Fibroblast of gingiva (primary cell): ENCODE results near the gene FOXP1.

Experiments
- DNase-seq: peaks from one replicate; pipeline ENCODE4 v3.0.0-alpha.2; 2011; ENCODE audit warnings: low read depth

Gene FOXP1

DNA sequence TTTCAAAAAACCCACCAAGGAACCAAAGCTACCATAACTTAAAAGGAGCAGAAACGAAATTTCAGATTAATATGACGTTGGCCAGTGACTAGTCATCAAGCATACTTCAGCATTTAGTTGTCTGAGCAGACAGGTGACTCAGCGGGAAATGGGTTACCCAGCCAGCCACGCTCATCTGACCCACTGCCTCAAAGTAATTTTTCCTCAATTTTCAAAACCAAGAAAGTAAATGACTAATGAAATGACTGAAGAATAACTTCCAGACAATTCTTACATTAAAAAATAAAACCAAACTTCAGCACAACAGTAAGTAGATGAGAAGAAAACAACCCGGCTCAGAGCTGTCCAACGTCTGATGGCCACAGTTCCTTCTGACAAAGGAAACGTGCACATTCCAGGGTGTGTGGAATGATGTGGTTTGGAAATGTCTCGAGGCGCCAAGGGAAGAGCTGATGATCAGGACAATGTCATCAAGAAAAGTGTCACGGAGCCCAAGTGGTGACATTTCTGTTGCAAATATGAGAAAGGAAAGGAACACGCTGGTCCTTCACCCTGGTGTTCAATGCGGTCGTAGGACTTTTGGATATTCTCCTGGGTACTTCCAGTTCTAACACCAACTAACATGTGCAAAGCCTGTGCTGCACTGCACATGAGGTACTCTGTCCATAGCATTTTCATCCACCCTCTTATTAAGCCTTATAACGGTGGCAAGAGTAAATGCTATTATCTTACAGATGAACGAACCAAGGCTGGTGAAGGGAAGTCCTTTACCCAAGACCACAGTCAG lies 79.1 kb downstream of the FOXP1 start:
- peak; percentile 40 for DNase-seq

- peak; percentile 41 for DNase-seq
Observed at GRCh38 chr3:71503525-71504249, 79.8 kb downstream of the FOXP1 start.

- DNase-seq = no peak
Observed at GRCh38 chr3:71502066-71502625, 81.4 kb downstream of the FOXP1 start.

GRCh38 chr3:71500696-71501095 lies 82.8 kb downstream of the FOXP1 start:
- no peak for DNase-seq

- DNase-seq = no peak
Observed at GRCh38 chr3:71499227-71499876, 84.2 kb downstream of the FOXP1 start.

DNA sequence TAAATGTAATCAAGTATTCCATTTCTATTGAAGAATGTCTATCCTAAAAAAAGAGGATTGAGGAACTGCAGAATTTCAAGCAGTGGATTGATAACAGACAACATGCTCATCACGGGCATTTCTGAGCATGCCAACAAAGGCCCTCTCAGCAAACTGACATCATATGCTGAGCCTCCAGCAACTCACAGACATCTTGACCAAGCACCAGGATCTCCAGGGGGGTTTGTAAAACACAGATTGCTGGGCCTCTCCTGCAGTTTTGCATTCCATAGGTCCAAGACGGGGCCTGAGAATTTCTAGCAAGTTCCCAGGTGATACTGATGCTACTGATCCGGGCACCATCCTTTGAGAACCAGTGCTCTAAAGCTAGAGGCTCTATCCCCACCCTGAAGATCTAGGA lies 85.0 kb downstream of the FOXP1 start:
- no peak for DNase-seq

DNA sequence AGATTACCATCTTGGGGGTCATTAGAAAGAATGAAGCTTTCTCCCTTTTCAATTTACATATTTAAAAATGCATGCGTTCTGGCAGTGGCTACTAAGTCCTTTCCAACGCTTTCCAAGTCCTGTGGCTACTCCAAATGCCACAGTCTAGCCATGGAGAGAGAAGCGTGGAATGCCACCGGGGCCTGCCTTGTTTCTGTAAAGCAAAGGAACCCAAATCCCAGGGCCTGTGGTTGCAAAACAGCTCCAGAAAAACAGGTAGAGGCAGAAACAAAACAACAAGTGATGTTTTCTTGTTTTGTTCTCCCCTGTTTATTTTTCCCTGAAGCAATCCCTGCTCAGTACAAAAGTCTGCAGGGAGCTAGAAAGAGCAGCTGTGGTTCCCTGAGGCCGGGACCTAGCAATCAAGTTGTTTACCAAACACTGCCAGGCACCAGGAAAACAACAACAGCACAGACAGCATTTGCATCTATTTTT lies 85.5 kb downstream of the FOXP1 start:
- no peak for DNase-seq

GRCh38 chr3:71497367-71497897 lies 86.1 kb downstream of the FOXP1 start:
- DNase-seq = no peak

DNA sequence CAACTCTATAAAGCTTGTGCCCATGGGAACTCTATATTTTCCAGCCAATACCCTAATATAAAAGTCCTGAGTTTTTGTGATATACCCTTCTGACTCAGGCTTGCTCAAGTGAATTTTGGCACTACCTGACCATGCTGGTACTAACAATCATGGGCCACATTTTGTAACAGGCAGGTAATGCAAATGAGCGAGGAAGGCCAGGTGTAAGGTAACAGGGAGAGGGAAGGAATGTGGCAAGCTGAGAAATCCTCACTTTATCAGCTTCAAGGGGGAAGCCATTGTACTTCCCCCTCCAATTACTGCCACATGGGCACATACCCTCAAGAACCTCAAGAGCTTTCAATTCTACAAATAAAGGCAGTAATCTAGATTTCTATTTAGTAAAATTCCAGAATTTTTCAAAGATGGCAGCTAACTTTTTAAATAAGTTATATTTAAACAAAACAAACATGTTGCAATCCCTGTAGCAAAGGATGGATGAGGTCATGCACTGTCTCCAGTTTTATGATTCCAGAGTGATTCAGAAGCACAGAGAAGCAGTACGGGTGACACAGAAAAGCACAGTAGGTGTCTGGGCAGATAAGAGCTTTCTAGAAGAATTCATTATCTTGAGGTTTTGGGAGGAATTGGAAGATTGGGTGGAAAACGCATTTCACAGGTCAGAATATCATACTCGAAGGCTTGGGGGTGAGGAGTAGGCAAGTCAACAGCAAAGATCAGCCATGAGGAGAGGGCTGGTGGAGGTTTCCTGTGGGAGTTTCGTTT lies 87.6 kb downstream of the FOXP1 start:
- peak; percentile 55 for DNase-seq

DNA sequence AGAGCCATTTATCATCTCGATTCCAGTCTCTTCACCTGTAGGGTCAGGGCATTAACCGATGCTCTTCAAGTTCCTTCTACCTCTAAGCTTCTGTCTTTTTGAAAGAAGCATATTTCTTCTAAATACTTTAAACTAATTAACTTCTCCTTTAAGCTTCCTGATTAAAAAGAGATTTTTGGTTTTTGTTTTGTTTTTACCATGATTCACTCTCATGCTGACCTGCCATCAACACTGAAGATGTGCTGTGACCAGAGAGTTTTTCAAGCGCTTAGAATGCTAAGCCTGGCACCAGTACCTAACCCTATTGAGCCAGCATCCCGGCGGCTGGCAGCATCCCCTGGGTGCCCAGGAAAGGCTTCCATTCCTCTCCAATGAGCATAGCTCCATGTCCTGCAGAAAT lies 89.3 kb downstream of the FOXP1 start:
- no peak for DNase-seq

DNA sequence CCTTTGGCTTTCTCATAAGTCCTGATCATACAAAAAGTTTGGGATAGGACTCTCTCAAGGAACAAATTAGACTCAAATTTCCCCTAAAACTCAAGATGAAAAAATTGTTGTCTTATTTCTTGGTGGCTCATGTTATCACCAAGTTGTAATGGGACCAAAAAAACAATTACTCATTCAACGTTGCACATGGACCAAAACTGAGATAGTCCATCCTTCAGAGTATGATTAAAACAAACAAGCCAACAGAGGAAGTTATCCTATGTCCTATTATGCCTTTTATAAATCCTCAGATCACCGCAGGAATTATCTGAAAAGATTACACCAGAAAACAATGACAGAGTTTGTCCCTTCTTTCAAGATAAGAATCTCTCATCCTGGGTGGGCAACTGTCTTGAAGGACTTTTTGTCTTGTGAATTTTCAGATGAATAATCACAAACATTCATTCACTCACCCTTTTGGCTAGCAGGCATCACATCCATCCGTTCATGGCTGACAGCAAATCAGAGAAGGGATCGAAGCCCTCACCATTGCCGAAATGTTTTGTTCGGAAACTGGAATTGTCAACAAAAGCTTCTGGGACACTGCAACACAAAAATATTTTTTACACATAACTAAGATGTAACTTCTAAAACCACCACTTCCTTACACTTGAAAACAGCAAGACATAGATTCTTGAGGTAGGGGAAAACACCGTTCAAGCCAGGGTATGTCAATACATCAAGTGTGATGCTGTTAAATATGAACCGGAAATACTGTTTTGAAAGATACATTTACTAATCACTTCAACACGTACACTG lies 90.4 kb downstream of the FOXP1 start:
- no peak for DNase-seq

DNA sequence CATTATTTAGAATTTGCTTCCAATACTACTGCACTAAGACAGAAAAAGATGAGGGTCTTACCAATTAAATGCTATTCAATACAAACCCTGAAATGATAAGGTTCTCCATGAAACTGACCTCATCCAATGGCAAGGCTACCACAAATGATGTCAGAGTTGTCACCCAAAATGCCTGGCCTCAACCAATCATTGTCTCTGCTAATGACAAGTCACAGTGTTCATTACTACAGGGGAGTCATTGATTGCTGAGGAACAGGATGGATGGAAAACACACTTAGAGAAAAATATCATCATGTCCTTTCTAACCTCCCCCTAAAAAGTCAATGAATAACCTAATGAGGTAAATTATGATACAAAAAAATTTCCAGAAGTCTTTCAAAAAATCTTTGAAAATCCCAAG lies 91.0 kb downstream of the FOXP1 start:
- no peak for DNase-seq

GRCh38 chr3:71491154-71491752 lies 92.3 kb downstream of the FOXP1 start:
- DNase-seq = no peak

DNA sequence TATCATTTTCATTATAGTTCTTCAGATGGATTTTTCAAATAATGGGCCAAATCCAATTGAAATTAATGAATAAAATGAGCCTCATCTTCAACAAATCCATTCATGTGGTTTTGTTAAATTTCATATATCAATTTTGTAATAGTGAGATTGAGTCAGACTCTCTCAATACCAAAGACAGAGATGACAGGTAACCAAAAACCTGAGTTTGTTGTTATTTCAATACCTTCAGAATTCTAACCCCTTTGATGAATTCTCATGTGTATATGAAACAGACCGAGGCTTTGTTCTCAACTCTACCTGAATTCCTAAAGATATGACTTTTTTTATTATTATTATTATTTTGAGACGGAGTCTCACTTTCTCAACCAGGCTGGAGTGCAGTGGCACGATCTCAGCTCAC lies 92.8 kb downstream of the FOXP1 start:
- DNase-seq = no peak

DNA sequence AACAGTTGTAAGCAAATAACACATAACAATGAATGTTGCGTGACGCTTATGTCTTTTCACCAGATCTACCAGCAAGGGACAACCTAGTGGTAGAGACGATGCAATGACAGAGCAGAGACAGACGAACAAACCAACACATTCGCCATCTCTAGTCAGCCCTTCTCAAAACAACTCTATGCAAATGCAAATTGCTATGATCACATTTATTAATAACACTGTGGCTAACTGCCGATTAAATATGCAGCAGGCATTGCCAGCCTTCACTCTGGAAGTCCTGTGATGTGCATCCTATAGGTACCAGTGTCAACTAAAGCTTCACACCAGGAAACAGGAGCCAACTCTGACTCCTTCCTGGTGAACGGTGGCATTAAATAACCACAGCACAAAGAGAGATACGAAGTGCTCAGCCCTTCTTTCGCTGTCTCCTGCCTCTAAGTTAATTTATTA lies 94.2 kb downstream of the FOXP1 start:
- no peak for DNase-seq

DNA sequence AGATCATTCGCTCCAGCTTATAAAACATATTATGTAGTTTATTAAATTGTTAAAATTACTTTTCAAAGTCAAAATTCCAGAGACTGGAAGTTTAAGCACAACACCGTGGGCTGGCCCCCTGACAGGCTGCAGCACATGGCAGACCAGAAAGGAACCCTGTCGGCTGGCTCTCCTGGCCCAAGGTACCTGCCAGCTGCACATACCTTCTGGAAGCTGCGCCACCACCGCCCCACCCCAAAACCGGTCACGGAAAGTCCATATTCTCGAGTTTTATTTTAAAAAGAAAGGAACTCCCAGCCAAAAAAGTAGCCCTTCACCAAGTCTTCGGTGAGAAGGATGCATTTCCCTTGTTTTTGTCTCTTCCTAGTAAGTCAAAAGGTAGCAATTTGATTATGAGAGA lies 94.6 kb downstream of the FOXP1 start:
- DNase-seq = no peak

GRCh38 chr3:71488391-71488809 lies 95.1 kb downstream of the FOXP1 start:
- no peak for DNase-seq

- no peak for DNase-seq
Observed at GRCh38 chr3:71487418-71487817, 96.1 kb downstream of the FOXP1 start.

- DNase-seq = no peak
Observed at GRCh38 chr3:71486831-71487230, 96.7 kb downstream of the FOXP1 start.

GRCh38 chr3:71485896-71486295 lies 97.6 kb downstream of the FOXP1 start:
- DNase-seq = no peak
